GM12873 (cell line): ENCODE results near the gene SLK.

Source experiments
- CTCF ChIP-seq: IDR thresholded peaks from 2 replicates; pipeline ENCODE4 v1.5.1; 2012; ENCODE audit warnings: low read depth, mild to moderate bottlenecking, moderate library complexity, low read length, control low read depth; ENCODE audit not compliant: insufficient read depth; ENCODE audit errors: missing control alignments

The SLK gene

GRCh38 chr10:104077247-104077646 is 110.3 kb downstream of the SLK start:
- TF ChIP-seq CTCF = no peak

GRCh38 chr10:104077663-104078151 is 110.8 kb downstream of the SLK start:
- no peak for TF ChIP-seq CTCF
